Suprapubic skin (tissue), 4 donors: ENCODE data around the gene SLC16A8.

Experiments used
- EP300 ChIP-seq: sonication (generic); formaldehyde crosslinking; IDR thresholded peaks from one replicate; pipeline ENCODE4 v1.6.1; 2017; ENCODE audit warnings: antibody characterized with exemption
- POLR2AphosphoS5 ChIP-seq, 3 donors: sonication (generic); formaldehyde crosslinking; IDR thresholded peaks; one replicate each; pipeline ENCODE4 v1.6.1; 2017; ENCODE audit warnings: antibody characterized with exemption in 3 of 3

GRCh38 chr22:38085056-38085455 lies 1.1 kb upstream of the SLC16A8 start:
- TF ChIP-seq POLR2AphosphoS5 (IDR thresholded peaks at IDR 0.05) (no peak), EP300 (no peak)
